SK-N-SH (cell line): ENCODE data around the gene FGF18. TPM values are rescaled to one million over a fixed set of nuclear protein-coding genes. Genes with fewer than 3 reads are reported as not detected.

Experiments used
- CTCF ChIA-PET: fragments of 300-600, 350-600 bp; formaldehyde crosslinking; extraction: SDS; loops from one replicate; lab custom pipeline; 2021; lab: Yijun Ruan, JAX
- POLR2A ChIA-PET: fragments of 350-600 bp; sonication (Branson Sonifier 250); formaldehyde crosslinking; extraction: SDS; loops from one replicate; lab custom pipeline; 2020; ENCODE audit warnings: antibody characterized with exemption, inconsistent platforms; lab: Yijun Ruan, JAX
- DNase-seq: peaks from one replicate; pipeline ENCODE4 v3.0.0; 2012
- H2AFZ ChIP-seq: fragments of 200-600 bp; sonication (generic); 2 replicates; pipeline ENCODE4 v1.8.1; 2016; ENCODE audit warnings: antibody characterized with exemption, mild to moderate bottlenecking, low read depth
- H3F3A ChIP-seq: fragments of 200-600 bp; sonication (generic); replicated peaks from 2 replicates; pipeline ENCODE3; 2016; ENCODE audit warnings: antibody characterized with exemption, mild to moderate bottlenecking; ENCODE audit not compliant: insufficient read depth
- H3K27ac ChIP-seq, 2 experiments: fragments of 200-500 bp in 1 of 2; fragments of 200-600 bp in 1 of 2; sonication (Bioruptor generic) in 1 of 2; sonication (generic), shearing (Covaris generic) in 1 of 2; 2 replicates each; pipeline versions ENCODE4 v1.5.1 to v1.6.1; 2014 to 2016; ENCODE audit warnings: low read depth in 2 of 2, inconsistent platforms in 1 of 2, low read length in 1 of 2, mild to moderate bottlenecking in 1 of 2, mixed read lengths in 1 of 2
- H3K27me3 ChIP-seq: fragments of 200-600 bp; sonication (generic), shearing (Covaris generic); 2 replicates; pipeline ENCODE4 v1.6.1; 2016; ENCODE audit warnings: mixed run types; ENCODE audit not compliant: insufficient read depth
- H3K36me3 ChIP-seq, 2 experiments: fragments of 200-500 bp in 1 of 2; fragments of 200-600 bp in 1 of 2; sonication (Bioruptor generic) in 1 of 2; sonication (generic) in 1 of 2; replicated peaks in 1 of 2; 2 replicates each; pipeline versions ENCODE3 to v1.5.1; 2014 to 2016; ENCODE audit warnings: low read length in 1 of 2, mild to moderate bottlenecking in 1 of 2; ENCODE audit not compliant: insufficient read depth in 2 of 2, control insufficient read depth in 1 of 2
- H3K4me1 ChIP-seq, 2 experiments: fragments of 200-500 bp in 1 of 2; fragments of 200-600 bp in 1 of 2; sonication (Bioruptor generic) in 1 of 2; sonication (generic), shearing (Covaris generic) in 1 of 2; 2 replicates each; pipeline versions ENCODE4 v1.5.1 to v1.6.1; 2014 to 2016; ENCODE audit warnings: low read depth in 1 of 2, low read length in 1 of 2, mixed run types in 1 of 2; ENCODE audit not compliant: insufficient read depth in 2 of 2, control insufficient read depth in 1 of 2
- H3K4me2 ChIP-seq: fragments of 200-600 bp; sonication (generic), shearing (Covaris generic); 2 replicates; pipeline ENCODE4 v1.6.1; 2017; ENCODE audit warnings: mixed run types
- H3K4me3 ChIP-seq, 2 experiments: fragments of 200-500 bp in 1 of 2; fragments of 200-600 bp in 1 of 2; sonication (Bioruptor generic) in 1 of 2; sonication (generic), shearing (Covaris generic) in 1 of 2; 2 replicates each; pipeline versions ENCODE4 v1.5.1 to v1.8.1; 2014 to 2016; ENCODE audit warnings: low read depth in 2 of 2, inconsistent platforms in 1 of 2, low read length in 1 of 2, mild to moderate bottlenecking in 1 of 2, mixed read lengths in 1 of 2, moderate library complexity in 1 of 2
- H3K79me2 ChIP-seq: fragments of 200-600 bp; sonication (generic); 2 replicates; pipeline ENCODE4 v1.8.1; 2017; ENCODE audit warnings: mild to moderate bottlenecking; ENCODE audit not compliant: insufficient read depth
- H3K9ac ChIP-seq: fragments of 200-600 bp; sonication (generic); 2 replicates; pipeline ENCODE4 v1.6.1; 2017; ENCODE audit warnings: mixed run types
- H3K9me2 ChIP-seq: fragments of 200-600 bp; sonication (generic); 2 replicates; pipeline ENCODE4 v1.6.1; 2017; ENCODE audit warnings: mixed run types
- H3K9me3 ChIP-seq: fragments of 200-600 bp; sonication (generic); 2 replicates; pipeline ENCODE4 v1.6.1; 2017; ENCODE audit warnings: mixed run types, mild to moderate bottlenecking, moderate library complexity
- H4K20me1 ChIP-seq: fragments of 200-600 bp; sonication (generic); 2 replicates; pipeline ENCODE4 v1.6.1; 2017; ENCODE audit warnings: mild to moderate bottlenecking, mixed run types; ENCODE audit not compliant: insufficient read depth
- ELF1 ChIP-seq: IDR thresholded peaks from 2 replicates; pipeline ENCODE4 v1.4.0; 2012
- EP300 ChIP-seq, 2 experiments: IDR thresholded peaks; 2 replicates each; pipeline versions ENCODE4 v1.4.0 to v1.6.1; 2012; ENCODE audit warnings: borderline replicate concordance in 1 of 2, low read depth in 1 of 2, low read length in 1 of 2
- EZH2phosphoT487 ChIP-seq: fragments of 200-600 bp; sonication (generic); IDR thresholded peaks from 2 replicates; pipeline ENCODE4 v1.6.1; 2017; ENCODE audit warnings: low read depth, mixed run types, mild to moderate bottlenecking, antibody characterized with exemption, moderate library complexity, borderline replicate concordance
- GABPA ChIP-seq: IDR thresholded peaks from 2 replicates; pipeline ENCODE4 v1.4.0; 2012; ENCODE audit warnings: low read depth, mild to moderate bottlenecking
- GATA2 ChIP-seq: sonication (generic); formaldehyde crosslinking; IDR thresholded peaks from 2 replicates; pipeline ENCODE4 v1.5.0; 2020; ENCODE audit warnings: mild to moderate bottlenecking, missing genetic modification reagents
- IRF3 ChIP-seq: fragments of 150-350 bp; IDR thresholded peaks from 2 replicates; pipeline ENCODE4 v1.6.1; 2016; ENCODE audit warnings: mild to moderate bottlenecking, low read depth, low read length
- JUND ChIP-seq: IDR thresholded peaks from 2 replicates; pipeline ENCODE4 v1.4.0; 2012
- MXI1 ChIP-seq: IDR thresholded peaks from 2 replicates; pipeline ENCODE4 v1.6.1; 2012; ENCODE audit warnings: mild to moderate bottlenecking, low read depth, low read length, improper control_type of control experiment
- NRF1 ChIP-seq: IDR thresholded peaks from 2 replicates; pipeline ENCODE4 v1.6.1; 2012; ENCODE audit warnings: low read depth, mild to moderate bottlenecking, low read length
- PBX3 ChIP-seq: IDR thresholded peaks from 2 replicates; pipeline ENCODE4; 2012
- POLR2AphosphoS5 ChIP-seq: IDR thresholded peaks from 2 replicates; pipeline ENCODE4 v1.6.1; 2012; ENCODE audit warnings: low read depth, low read length
- RCOR1 ChIP-seq: fragments of 150-350 bp; IDR thresholded peaks from 2 replicates; pipeline ENCODE4 v1.6.1; 2017; ENCODE audit warnings: antibody characterized with exemption, low read length
- RFX5 ChIP-seq: IDR thresholded peaks from 2 replicates; pipeline ENCODE4 v1.6.1; 2012; ENCODE audit warnings: mild to moderate bottlenecking, improper control_type of control experiment, low read length
- RXRA ChIP-seq: IDR thresholded peaks from 2 replicates; pipeline ENCODE4 v1.4.0; 2012; ENCODE audit warnings: low read depth, mild to moderate bottlenecking, borderline replicate concordance
- SMC3 ChIP-seq: IDR thresholded peaks from 2 replicates; pipeline ENCODE4 v1.6.1; 2012; ENCODE audit warnings: low read depth, low read length, improper control_type of control experiment
- TAF1 ChIP-seq: IDR thresholded peaks from 2 replicates; pipeline ENCODE4 v1.6.1; 2012; ENCODE audit warnings: low read depth, mild to moderate bottlenecking, low read length, moderate library complexity, borderline replicate concordance
- USF1 ChIP-seq: IDR thresholded peaks from 2 replicates; pipeline ENCODE4 v1.4.0; 2012; ENCODE audit warnings: low read depth, borderline replicate concordance
- WGBS: methylation state at CpG from one replicate; pipeline ENCODE4 v1.1.6; 2017; ENCODE audit warnings: low lambda C conversion rate; 5-methylcytosine and 5-hydroxymethylcytosine counted together
- polyA plus RNA-seq, 3 experiments: library from polyadenylated mRNA; depleted of rRNA; stranded (reverse); fragments of >200 nt; gene quantifications; 2 replicates each; pipeline ENCODE4 v1.2.3, GENCODE V29; 2012
- TF ChIP-seq, protein P1 (sequence below): IDR thresholded peaks from 2 replicates; pipeline ENCODE4 v1.6.1; 2012; ENCODE audit warnings: mild to moderate bottlenecking, low read depth, low read length, moderate library complexity
- TF ChIP-seq, protein P2 (sequence below): IDR thresholded peaks from 2 replicates; pipeline ENCODE4 v1.4.0; 2012; ENCODE audit warnings: low read depth, borderline replicate concordance
- TF ChIP-seq, protein P3 (sequence below): fragments of 150-350 bp; IDR thresholded peaks from 2 replicates; pipeline ENCODE4 v1.6.1; 2017; ENCODE audit warnings: antibody characterized with exemption, low read length, low read depth, borderline replicate concordance

Gene FGF18
- polyA plus RNA-seq, 1 of the 3 experiments (the other 2 are of a cell fraction): 0.89 TPM

- Histone ChIP-seq H3K27me3 (no peaks in the 10 kb centered on the region), H3F3A (no peaks in the 10 kb centered on the region), H3K4me1 (no peaks in the 10 kb centered on the region), H3K9me2 (no peaks in the 10 kb centered on the region), H3K4me3 (no peak overlapping the region), H3K9me3 (no peaks in the 10 kb centered on the region), H3K36me3 (no peaks in the 10 kb centered on the region), H3K27ac (no peak overlapping the region), H4K20me1 (no peaks in the 10 kb centered on the region), H3K4me2 (no peak overlapping the region), H3K9ac (no peak overlapping the region), H2AFZ (no peak overlapping the region), H3K79me2 (no peaks in the 10 kb centered on the region)
- TF ChIP-seq NRF1 (no peak), JUND (no peak), ELF1 (no peak), POLR2AphosphoS5 (no peak), MXI1 (no peak), SMC3 (no peak), EZH2phosphoT487 (no peak), PBX3 (no peak), RXRA (no peak), IRF3 (no peak), EP300 (IDR thresholded peaks at IDR 0.05; ENCODE audit: borderline replicate concordance in 1 of 2, low read depth in 1 of 2, low read length in 1 of 2) (no peak), GATA2 (no peak), TAF1 (no peak), GABPA (no peak), USF1 (no peak), RCOR1 (no peak), RFX5 (no peak)
- TF ChIP-seq, protein P1, sequence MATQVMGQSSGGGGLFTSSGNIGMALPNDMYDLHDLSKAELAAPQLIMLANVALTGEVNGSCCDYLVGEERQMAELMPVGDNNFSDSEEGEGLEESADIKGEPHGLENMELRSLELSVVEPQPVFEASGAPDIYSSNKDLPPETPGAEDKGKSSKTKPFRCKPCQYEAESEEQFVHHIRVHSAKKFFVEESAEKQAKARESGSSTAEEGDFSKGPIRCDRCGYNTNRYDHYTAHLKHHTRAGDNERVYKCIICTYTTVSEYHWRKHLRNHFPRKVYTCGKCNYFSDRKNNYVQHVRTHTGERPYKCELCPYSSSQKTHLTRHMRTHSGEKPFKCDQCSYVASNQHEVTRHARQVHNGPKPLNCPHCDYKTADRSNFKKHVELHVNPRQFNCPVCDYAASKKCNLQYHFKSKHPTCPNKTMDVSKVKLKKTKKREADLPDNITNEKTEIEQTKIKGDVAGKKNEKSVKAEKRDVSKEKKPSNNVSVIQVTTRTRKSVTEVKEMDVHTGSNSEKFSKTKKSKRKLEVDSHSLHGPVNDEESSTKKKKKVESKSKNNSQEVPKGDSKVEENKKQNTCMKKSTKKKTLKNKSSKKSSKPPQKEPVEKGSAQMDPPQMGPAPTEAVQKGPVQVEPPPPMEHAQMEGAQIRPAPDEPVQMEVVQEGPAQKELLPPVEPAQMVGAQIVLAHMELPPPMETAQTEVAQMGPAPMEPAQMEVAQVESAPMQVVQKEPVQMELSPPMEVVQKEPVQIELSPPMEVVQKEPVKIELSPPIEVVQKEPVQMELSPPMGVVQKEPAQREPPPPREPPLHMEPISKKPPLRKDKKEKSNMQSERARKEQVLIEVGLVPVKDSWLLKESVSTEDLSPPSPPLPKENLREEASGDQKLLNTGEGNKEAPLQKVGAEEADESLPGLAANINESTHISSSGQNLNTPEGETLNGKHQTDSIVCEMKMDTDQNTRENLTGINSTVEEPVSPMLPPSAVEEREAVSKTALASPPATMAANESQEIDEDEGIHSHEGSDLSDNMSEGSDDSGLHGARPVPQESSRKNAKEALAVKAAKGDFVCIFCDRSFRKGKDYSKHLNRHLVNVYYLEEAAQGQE: no peak
- TF ChIP-seq, protein P2, sequence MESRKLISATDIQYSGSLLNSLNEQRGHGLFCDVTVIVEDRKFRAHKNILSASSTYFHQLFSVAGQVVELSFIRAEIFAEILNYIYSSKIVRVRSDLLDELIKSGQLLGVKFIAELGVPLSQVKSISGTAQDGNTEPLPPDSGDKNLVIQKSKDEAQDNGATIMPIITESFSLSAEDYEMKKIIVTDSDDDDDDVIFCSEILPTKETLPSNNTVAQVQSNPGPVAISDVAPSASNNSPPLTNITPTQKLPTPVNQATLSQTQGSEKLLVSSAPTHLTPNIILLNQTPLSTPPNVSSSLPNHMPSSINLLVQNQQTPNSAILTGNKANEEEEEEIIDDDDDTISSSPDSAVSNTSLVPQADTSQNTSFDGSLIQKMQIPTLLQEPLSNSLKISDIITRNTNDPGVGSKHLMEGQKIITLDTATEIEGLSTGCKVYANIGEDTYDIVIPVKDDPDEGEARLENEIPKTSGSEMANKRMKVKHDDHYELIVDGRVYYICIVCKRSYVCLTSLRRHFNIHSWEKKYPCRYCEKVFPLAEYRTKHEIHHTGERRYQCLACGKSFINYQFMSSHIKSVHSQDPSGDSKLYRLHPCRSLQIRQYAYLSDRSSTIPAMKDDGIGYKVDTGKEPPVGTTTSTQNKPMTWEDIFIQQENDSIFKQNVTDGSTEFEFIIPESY: no peak
- TF ChIP-seq, protein P3, sequence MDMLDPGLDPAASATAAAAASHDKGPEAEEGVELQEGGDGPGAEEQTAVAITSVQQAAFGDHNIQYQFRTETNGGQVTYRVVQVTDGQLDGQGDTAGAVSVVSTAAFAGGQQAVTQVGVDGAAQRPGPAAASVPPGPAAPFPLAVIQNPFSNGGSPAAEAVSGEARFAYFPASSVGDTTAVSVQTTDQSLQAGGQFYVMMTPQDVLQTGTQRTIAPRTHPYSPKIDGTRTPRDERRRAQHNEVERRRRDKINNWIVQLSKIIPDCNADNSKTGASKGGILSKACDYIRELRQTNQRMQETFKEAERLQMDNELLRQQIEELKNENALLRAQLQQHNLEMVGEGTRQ: no peak
- ChIA-PET CTCF (interaction anchor here (1.6 kb wide), 1 partner anchor 20 kb away, joined by 5 read pairs; no protein-coding TSS in a partner anchor), POLR2A (no interaction called here)
- WGBS: 50% methylated on average over 4 of the region's 4 CpGs
- DNase-seq: no peak
These were observed 44.4 kb downstream of the FGF18 start for GRCh38 chr5:171463862-171464229.
